Naive thymus-derived CD4-positive, alpha-beta T cell (primary cell): ENCODE data around the gene OSCP1. TPM values are rescaled to one million over a fixed set of nuclear protein-coding genes. Genes with fewer than 3 reads are reported as not detected.
A peak's percentile ranks its signal among the peaks of the same experiment; 100 is the strongest.

ENCODE experiments used
- ATAC-seq: fragments of 150-1000 bp; cut with Tn5 transposase; 2 replicates; pipeline ENCODE4 v1.10.0; 2021; ENCODE audit warnings: mild to moderate bottlenecking, moderate library complexity
- CTCF ChIA-PET: fragments of 350-600 bp; sonication (Branson Sonifier 250); formaldehyde crosslinking; loops from one replicate; lab custom pipeline; 2021; ENCODE audit warnings: antibody characterized with exemption; lab: Charles Lee
- POLR2A ChIA-PET: fragments of 350-600 bp; sonication (Branson Sonifier 250); formaldehyde crosslinking; loops from one replicate; lab custom pipeline; 2021; ENCODE audit warnings: antibody characterized with exemption, inconsistent platforms; lab: Charles Lee
- DNase-seq, 9 donors: peaks; one replicate each; pipeline versions ENCODE4 v3.0.0 to v3.0.0-alpha.2; 2020 to 2022; ENCODE audit warnings: mixed read lengths in 1 of 9
- H3K27ac ChIP-seq: one replicate; pipeline ENCODE4 v1.7.0; 2013; ENCODE audit warnings: mild to moderate bottlenecking, low read depth, low read length, moderate library complexity
- H3K27me3 ChIP-seq, 2 donors: one replicate each; pipeline ENCODE4 v1.7.0; 2013; ENCODE audit warnings: low read length in 2 of 2, mild to moderate bottlenecking in 2 of 2, moderate library complexity in 2 of 2; ENCODE audit not compliant: control insufficient read depth in 2 of 2, insufficient read depth in 2 of 2
- H3K36me3 ChIP-seq, 3 experiments: 1 replicate in 2 of 3; 2 replicates in 1 of 3; pipeline ENCODE4 v1.7.0; 2013; ENCODE audit warnings: low read length in 3 of 3, mild to moderate bottlenecking in 3 of 3, moderate library complexity in 1 of 3; ENCODE audit not compliant: insufficient read depth in 3 of 3, control insufficient read depth in 2 of 3
- H3K4me1 ChIP-seq, 2 donors: one replicate each; pipeline ENCODE4 v1.7.0; 2013; ENCODE audit warnings: low read length in 2 of 2, mild to moderate bottlenecking in 2 of 2, moderate library complexity in 1 of 2; ENCODE audit not compliant: control insufficient read depth in 2 of 2, insufficient read depth in 2 of 2
- H3K4me3 ChIP-seq: 2 replicates; pipeline ENCODE4 v1.7.0; 2013; ENCODE audit warnings: mild to moderate bottlenecking, low read length
- H3K9me3 ChIP-seq, 3 experiments: 1 replicate in 2 of 3; 2 replicates in 1 of 3; pipeline ENCODE4 v1.7.0; 2013; ENCODE audit warnings: low read length in 3 of 3; ENCODE audit not compliant: control insufficient read depth in 2 of 3
- H3K27ac Mint-ChIP-seq, 9 donors: one replicate each; pipeline ENCODE4 v1.8.0; 2020 to 2022; ENCODE audit warnings: mixed read lengths in 9 of 9, mild to moderate bottlenecking in 8 of 9, moderate library complexity in 5 of 9, inconsistent platforms in 2 of 9
- H3K27me3 Mint-ChIP-seq, 5 donors: one replicate each; pipeline ENCODE4 v1.8.0; 2021 to 2022; ENCODE audit warnings: mixed read lengths in 5 of 5, mild to moderate bottlenecking in 1 of 5
- H3K36me3 Mint-ChIP-seq, 5 donors: one replicate each; pipeline ENCODE4 v1.8.0; 2020 to 2022; ENCODE audit warnings: mixed read lengths in 5 of 5, mild to moderate bottlenecking in 3 of 5, inconsistent platforms in 1 of 5
- H3K4me1 Mint-ChIP-seq, 7 donors: one replicate each; pipeline ENCODE4 v1.8.0; 2020 to 2022; ENCODE audit warnings: mixed read lengths in 7 of 7, mild to moderate bottlenecking in 3 of 7, inconsistent platforms in 1 of 7
- H3K4me3 Mint-ChIP-seq, 10 donors: one replicate each; pipeline ENCODE4 v1.8.0; 2020 to 2022; ENCODE audit warnings: mild to moderate bottlenecking in 10 of 10, mixed read lengths in 10 of 10, moderate library complexity in 6 of 10, inconsistent platforms in 2 of 10
- H3K9me3 Mint-ChIP-seq, 11 donors: one replicate each; pipeline ENCODE4 v1.8.0; 2020 to 2022; ENCODE audit warnings: mixed read lengths in 11 of 11, mild to moderate bottlenecking in 4 of 11, inconsistent platforms in 1 of 11, moderate library complexity in 1 of 11
- intact Hi-C, 2 donors: fragments of 100-400 bp; cut with micrococcal nuclease; formaldehyde crosslinking; loops; one replicate each; pipeline ENCODE4 v1.15.1; 2023
- polyA plus RNA-seq, 2 donors: library from polyadenylated mRNA; unstranded; fragments of 300-500 nt; fragmentation: Illumina TruSeq; gene quantifications; one replicate each; pipeline ENCODE4 v1.2.3, GENCODE V29; 2021
- total RNA-seq, 6 experiments: library from RNA in 5 of 6; stranded (reverse) in 5 of 6; gene quantifications; 1 replicate in 5 of 6; 2 replicates in 1 of 6; pipeline ENCODE4 v1.2.3 and lab custom pipeline; 2021 to 2026

The OSCP1 gene
- total and polyA plus RNA-seq, 7 experiments from 2014 or later = 0.65 to 2.0 (median 1.1) TPM

- Histone ChIP-seq H3K4me3 (peak overlapping the region; percentile 88), H3K36me3 (peaks cover 0 to 13% (median 0%) of the 10 kb centered on the region in 3 experiments), H3K27me3 (no peaks in the 10 kb centered on the region), H3K27ac (peak overlapping the region; percentile 89), H3K9me3 (no peaks in the 10 kb centered on the region), H3K4me1 (peaks cover 13 to 16% of the 10 kb centered on the region in 2 donors)
- CTCF ChIA-PET = interaction anchor here (0.5 to 1.5 kb wide), 2 partner anchors 53 to 55 kb away, joined by 3 to 7 read pairs; no protein-coding TSS in a partner anchor
- Mint-ChIP-seq H3K36me3 (peaks cover 0 to 4% (median 0%) of the 10 kb centered on the region in 5 donors), H3K4me3 (peak overlapping the region; percentile 87 to 100 (median 97)), H3K27me3 (no peaks in the 10 kb centered on the region), H3K27ac (peak overlapping the region; percentile 82 to 100 (median 99)), H3K4me1 (peaks cover 15 to 49% (median 27%) of the 10 kb centered on the region in 7 donors), H3K9me3 (no peaks in the 10 kb centered on the region)
- intact Hi-C loops = loop anchor here in 1 of 2 donors (5.0 kb wide), 2 partner anchors 311 to 466 kb away; partner anchors contain the start of genes ADPRS and AGO3
- POLR2A ChIA-PET = interaction anchor here (0.9 to 4.4 kb wide), 6 partner anchors 11 to 48 kb away, joined by 3 to 37 read pairs (median 17); partner anchors contain the start of gene STK40
- DNase-seq (no peak), ATAC-seq (no peak)
These were observed 51.8 kb downstream of the OSCP1 start for GRCh38 chr1:36398370-36398977.

DNA sequence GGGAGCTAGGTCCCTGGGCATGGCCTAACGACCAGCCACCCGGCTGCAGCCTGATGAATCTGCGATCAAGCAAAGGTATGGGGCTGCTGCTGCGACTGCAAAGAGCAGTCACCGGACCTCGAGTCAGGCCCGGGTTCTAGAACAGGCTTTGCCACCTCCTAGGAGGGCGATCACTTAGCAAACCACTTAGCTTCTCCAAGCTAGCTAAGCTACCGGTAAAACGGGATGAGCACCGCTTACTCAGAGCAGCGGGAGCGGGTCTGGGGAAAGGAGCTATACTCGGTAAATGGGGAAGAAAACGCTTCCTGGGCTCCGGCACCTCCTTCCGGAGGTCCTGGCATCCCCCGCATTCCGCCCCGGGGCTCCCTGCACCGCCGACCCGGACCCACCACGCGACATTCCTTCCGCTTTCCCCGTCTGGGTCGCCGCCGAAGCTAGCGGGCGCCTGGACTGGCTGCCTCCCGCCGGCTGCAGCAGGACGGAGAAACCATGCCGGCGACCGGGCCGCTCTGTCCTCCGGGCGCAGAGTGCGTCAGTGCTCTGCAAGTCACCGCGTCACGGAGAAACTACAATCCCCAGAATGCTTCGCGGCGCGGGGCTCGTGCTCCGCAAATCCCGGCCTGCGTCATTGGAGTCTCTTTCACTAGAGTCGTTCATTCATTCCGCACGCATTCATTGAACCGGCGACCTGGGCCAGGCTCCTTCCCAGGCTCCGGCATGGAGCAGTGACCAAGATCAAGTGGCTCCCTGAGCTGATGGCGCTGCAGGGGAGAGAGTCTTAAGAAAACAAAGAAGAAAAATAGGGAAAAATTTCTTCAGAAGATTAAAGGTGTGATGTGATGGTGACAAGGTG lies 52.6 kb downstream of the OSCP1 start, which contains the start of gene LSM10:
Gene LSM10, minus strand, starts transcription at position 531 of the 853 bp plus-strand sequence. CDS start 3,779 bp downstream, outside the sequence.
- intact Hi-C loops = loop anchor here (1.0 to 5.0 kb wide), 8 partner anchors 11 to 465 kb away; partner anchors contain the start of genes ADPRS (in 1 of the 2), AGO3 (in 1 of the 2) and MRPS15 (in 1 of the 2)
- H3K4me3 ChIP-seq = peak within 1 kb of the TSS; percentile 88
- Mint-ChIP-seq H3K36me3 (peaks cover 0 to 6% (median 3%) of the 10 kb centered on the region in 5 donors), H3K4me3 (peak within 1 kb of the TSS; percentile 87 to 100 (median 97)), H3K27me3 (no peaks in the 10 kb centered on the region), H3K27ac (peak within 1 kb of the TSS; percentile 82 to 100 (median 99)), H3K4me1 (peaks cover 19 to 48% (median 34%) of the 10 kb centered on the region in 7 donors), H3K9me3 (no peaks in the 10 kb centered on the region)
- no peaks in the 10 kb centered on the region for H3K27me3 ChIP-seq
- H3K9me3 ChIP-seq = no peaks in the 10 kb centered on the region
- ATAC-seq (peak; percentile 77), DNase-seq (peak; percentile 71 to 92 (median 83))
- ChIA-PET CTCF (interaction anchor here (0.6 to 2.4 kb wide), 5 partner anchors 11 to 208 kb away, joined by 3 to 12 read pairs (median 7); no protein-coding TSS in a partner anchor), POLR2A (interaction anchor here (0.5 to 4.4 kb wide), 14 partner anchors 8 to 236 kb away, joined by 3 to 37 read pairs (median 4); partner anchors contain the start of genes MRPS15, SH3D21 and STK40)
- peaks cover 13 to 16% of the 10 kb centered on the region in 2 donors for H3K4me1 ChIP-seq
- H3K27ac ChIP-seq = peak within 1 kb of the TSS; percentile 89
- peaks cover 0 to 21% (median 0%) of the 10 kb centered on the region in 3 experiments for H3K36me3 ChIP-seq

- H3K4me3 ChIP-seq = peak overlapping the region; percentile 88
- intact Hi-C loops = loop anchor here (1.0 to 5.0 kb wide), 8 partner anchors 11 to 465 kb away; partner anchors contain the start of genes ADPRS (in 1 of the 2), AGO3 (in 1 of the 2) and MRPS15 (in 1 of the 2)
- Mint-ChIP-seq H3K36me3 (peaks cover 0 to 6% (median 4%) of the 10 kb centered on the region in 5 donors), H3K9me3 (no peaks in the 10 kb centered on the region), H3K27ac (peak overlapping the region; percentile 82 to 100 (median 99)), H3K4me1 (peaks cover 19 to 46% (median 34%) of the 10 kb centered on the region in 7 donors), H3K4me3 (peak overlapping the region; percentile 87 to 100 (median 97)), H3K27me3 (no peaks in the 10 kb centered on the region)
- peaks cover 13 to 16% of the 10 kb centered on the region in 2 donors for H3K4me1 ChIP-seq
- H3K36me3 ChIP-seq = peaks cover 0 to 27% (median 0%) of the 10 kb centered on the region in 3 experiments
- ChIA-PET POLR2A (interaction anchor here (0.8 to 4.4 kb wide), 11 partner anchors 8 to 236 kb away, joined by 3 to 37 read pairs (median 7); partner anchors contain the start of genes MRPS15, SH3D21 and STK40), CTCF (interaction anchor here (0.6 to 2.4 kb wide), 5 partner anchors 10 to 207 kb away, joined by 3 to 12 read pairs (median 7); no protein-coding TSS in a partner anchor)
- H3K9me3 ChIP-seq = no peaks in the 10 kb centered on the region
- ATAC-seq (peak; percentile 16), DNase-seq (peak in 3 of 9 donors; percentile 25 to 37 (median 29))
- no peaks in the 10 kb centered on the region for H3K27me3 ChIP-seq
- H3K27ac ChIP-seq = peak overlapping the region; percentile 89
These were observed 53.2 kb downstream of the OSCP1 start for GRCh38 chr1:36397083-36397377.

- H3K27ac ChIP-seq = no peak overlapping the region
- Mint-ChIP-seq H3K27ac (peak overlapping the region in 4 of 9 donors; percentile 74 to 100 (median 99)), H3K4me1 (peaks cover 19 to 45% (median 34%) of the 10 kb centered on the region in 7 donors), H3K36me3 (peaks cover 1 to 7% (median 6%) of the 10 kb centered on the region in 5 donors), H3K9me3 (no peaks in the 10 kb centered on the region), H3K27me3 (no peaks in the 10 kb centered on the region), H3K4me3 (peak overlapping the region; percentile 87 to 100 (median 97))
- H3K4me3 ChIP-seq = no peak overlapping the region
- CTCF ChIA-PET = interaction anchor here (1.7 to 2.4 kb wide), 3 partner anchors 10 to 51 kb away, joined by 5 to 12 read pairs (median 7); no protein-coding TSS in a partner anchor
- intact Hi-C loops = loop anchor here (2.0 to 5.0 kb wide), 5 partner anchors 14 to 464 kb away; partner anchors contain the start of genes ADPRS (in 1 of the 2), AGO3 (in 1 of the 2) and MRPS15 (in 1 of the 2)
- POLR2A ChIA-PET = interaction anchor here (0.9 to 4.4 kb wide), 7 partner anchors 9 to 68 kb away, joined by 3 to 37 read pairs (median 11); partner anchors contain the start of genes MRPS15 and STK40
- no peaks in the 10 kb centered on the region for H3K27me3 ChIP-seq
- H3K9me3 ChIP-seq = no peaks in the 10 kb centered on the region
- H3K36me3 ChIP-seq = peaks cover 0 to 33% (median 0%) of the 10 kb centered on the region in 3 experiments
- DNase-seq (no peak), ATAC-seq (no peak)
- H3K4me1 ChIP-seq = peaks cover 13 to 16% of the 10 kb centered on the region in 2 donors
These were observed 53.9 kb downstream of the OSCP1 start for GRCh38 chr1:36396359-36396758.

DNA sequence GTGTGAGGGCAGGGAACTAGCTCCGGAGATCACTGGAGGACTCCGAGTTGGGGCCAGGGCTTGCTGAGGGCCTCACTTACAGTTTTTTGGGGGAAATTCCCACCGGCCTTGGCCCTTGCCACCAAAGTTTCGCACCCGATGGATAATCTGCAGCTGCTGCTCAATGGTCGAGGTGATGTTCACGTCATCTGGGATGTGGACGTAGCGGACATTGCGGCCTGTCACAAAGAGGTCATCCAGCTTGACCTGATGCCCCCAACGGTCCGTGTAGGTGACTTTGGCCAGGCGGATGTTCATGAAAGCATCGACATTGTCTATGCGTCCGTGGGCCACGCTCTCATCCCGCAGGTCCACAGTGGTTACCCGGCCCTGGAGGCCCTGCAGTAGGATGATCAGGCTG lies 56.6 kb downstream of the OSCP1 start:
- Mint-ChIP-seq H3K4me3 (no peak overlapping the region), H3K36me3 (peaks cover 3 to 17% (median 10%) of the 10 kb centered on the region in 5 donors), H3K27me3 (no peaks in the 10 kb centered on the region), H3K4me1 (peaks cover 15 to 42% (median 33%) of the 10 kb centered on the region in 7 donors), H3K27ac (no peak overlapping the region), H3K9me3 (no peaks in the 10 kb centered on the region)
- ATAC-seq (no peak), DNase-seq (no peak)
- Histone ChIP-seq H3K36me3 (peaks cover 0 to 56% (median 0%) of the 10 kb centered on the region in 3 experiments), H3K27me3 (no peaks in the 10 kb centered on the region), H3K9me3 (no peaks in the 10 kb centered on the region), H3K27ac (no peak overlapping the region), H3K4me3 (no peak overlapping the region), H3K4me1 (peaks cover 13 to 16% of the 10 kb centered on the region in 2 donors)
- ChIA-PET POLR2A (no interaction called here), CTCF (interaction anchor here (1.7 kb wide), 1 partner anchor 51 kb away, joined by 4 read pairs; no protein-coding TSS in a partner anchor)
- intact Hi-C loops = loop anchor here in 1 of 2 donors (2.0 kb wide), 1 partner anchor 1083 kb away; no protein-coding TSS in a partner anchor
